HepG2 (cell line): ENCODE data around the gene RAB30. TPM values are rescaled to one million over a fixed set of nuclear protein-coding genes. Genes with fewer than 3 reads are reported as not detected.

ENCODE experiments used
- ATAC-seq: fragments of 200-7000 bp; cut with Tn5 transposase; 3 replicates; pipeline ENCODE4 v1.9.1; 2020; ENCODE audit warnings: mild to moderate bottlenecking, moderate library complexity
- BruUV-seq: library from RNA; stranded (reverse); fragments of 400-500 nt; replicated peaks from 2 replicates; lab custom pipeline; 2021; lab: Mats Ljungman, UMichigan
- CTCF ChIA-PET: fragments of 300-600 bp; formaldehyde crosslinking; extraction: SDS; loops from one replicate; lab custom pipeline; 2021; ENCODE audit warnings: low total read pairs, inconsistent platforms, low intra/inter-chr PET ratio; lab: Yijun Ruan, JAX
- POLR2A ChIA-PET: fragments of 350-600 bp; sonication (Branson Sonifier 250); formaldehyde crosslinking; loops from one replicate; lab custom pipeline; 2020; ENCODE audit warnings: antibody characterized with exemption, inconsistent platforms; lab: Yijun Ruan, JAX
- DNase-seq: peaks from one replicate; pipeline ENCODE4 v3.0.0-alpha.2; 2015; ENCODE audit warnings: low spot score
- FAIRE-seq: peaks from 3 replicates; lab custom pipeline; 2011; peaks lifted over from hg19 to GRCh38; lab: Jason Lieb, UNC
- H2AFZ ChIP-seq: one replicate; pipeline ENCODE4 v1.6.1; 2011; ENCODE audit warnings: low read length, inconsistent platforms
- H3K27ac ChIP-seq: fragments of 300-600 bp; 3 replicates; pipeline ENCODE4 v1.8.0; 2011; ENCODE audit warnings: mixed run types, mild to moderate bottlenecking, mixed read lengths, low read length, inconsistent platforms; ENCODE audit not compliant: insufficient read depth; ENCODE audit errors: extremely low read length
- H3K27me3 ChIP-seq, 2 experiments: fragments of 200-600 bp in 1 of 2; 2 replicates in 1 of 2; 3 replicates in 1 of 2; pipeline versions ENCODE4 v1.6.0 to v1.8.0; 2011; ENCODE audit warnings: low read length in 2 of 2, mild to moderate bottlenecking in 2 of 2, moderate library complexity in 2 of 2, inconsistent platforms in 1 of 2; ENCODE audit not compliant: insufficient read depth in 2 of 2, control insufficient read depth in 1 of 2
- H3K36me3 ChIP-seq, 2 experiments: fragments of 200-600 bp in 1 of 2; replicated peaks in 1 of 2; 2 replicates in 1 of 2; 3 replicates in 1 of 2; pipeline versions ENCODE4 v1.5.1 to v1.8.0; 2011; ENCODE audit warnings: low read length in 2 of 2, inconsistent platforms in 1 of 2; ENCODE audit not compliant: insufficient read depth in 2 of 2, control insufficient read depth in 1 of 2
- H3K4me1 ChIP-seq: 2 replicates; pipeline ENCODE4 v1.5.1; 2012; ENCODE audit warnings: low read length, inconsistent platforms; ENCODE audit not compliant: insufficient read depth
- H3K4me2 ChIP-seq: 2 replicates; pipeline ENCODE4 v1.6.0; 2011; ENCODE audit warnings: low read depth, low read length, inconsistent platforms
- H3K4me3 ChIP-seq, 3 experiments: fragments of 200-600 bp in 1 of 3; sonication (generic), shearing (Covaris generic) in 1 of 3; replicated peaks in 1 of 3; 2 replicates each; pipeline ENCODE4 v1.5.1; 2011 to 2016; ENCODE audit warnings: low read length in 3 of 3, inconsistent platforms in 2 of 3, low read depth in 2 of 3, mild to moderate bottlenecking in 2 of 3, control low read depth in 1 of 3, mixed read lengths in 1 of 3; ENCODE audit not compliant: insufficient read depth in 1 of 3
- H3K79me2 ChIP-seq: one replicate; pipeline ENCODE4 v1.6.1; 2011; ENCODE audit warnings: low read length, inconsistent platforms; ENCODE audit not compliant: insufficient read depth
- H3K9ac ChIP-seq: 2 replicates; pipeline ENCODE4 v1.6.0; 2011; ENCODE audit warnings: mild to moderate bottlenecking, low read depth, low read length, inconsistent platforms; ENCODE audit not compliant: insufficient read depth
- H3K9me3 ChIP-seq: 2 replicates; pipeline ENCODE4 v1.5.1; 2012; ENCODE audit warnings: mild to moderate bottlenecking, low read length
- H4K20me1 ChIP-seq: 2 replicates; pipeline ENCODE4 v1.6.0; 2011; ENCODE audit warnings: inconsistent platforms, mild to moderate bottlenecking, low read length, moderate library complexity; ENCODE audit not compliant: insufficient read depth
- EP300 ChIP-seq, 3 experiments: sonication (generic) in 1 of 3; formaldehyde crosslinking in 1 of 3; IDR thresholded peaks; 2 replicates each; pipeline versions ENCODE4 v1.5.1 to v1.6.1; 2011 to 2020; ENCODE audit warnings: low read depth in 2 of 3, low read length in 2 of 3, borderline replicate concordance in 1 of 3, improper control_type of control experiment in 1 of 3, mild to moderate bottlenecking in 1 of 3, missing genetic modification reagents in 1 of 3, moderate library complexity in 1 of 3
- GMEB1 ChIP-seq: sonication (generic); formaldehyde crosslinking; IDR thresholded peaks from 2 replicates; pipeline ENCODE4 v1.5.1; 2020; ENCODE audit warnings: missing genetic modification reagents, mild to moderate bottlenecking, borderline replicate concordance
- HOXA9 ChIP-seq: sonication (generic); formaldehyde crosslinking; IDR thresholded peaks from 2 replicates; pipeline ENCODE4 v1.8.1; 2022; ENCODE audit warnings: missing genetic modification reagents, mild to moderate bottlenecking, moderate library complexity, borderline replicate concordance
- PPARG ChIP-seq: conservative IDR thresholded peaks from 2 replicates; pipeline ENCODE4 v1.6.1; 2016; ENCODE audit warnings: missing biosample characterization, missing genetic modification reagents
- SSRP1 ChIP-seq: IDR thresholded peaks from 2 replicates; pipeline ENCODE4 v1.6.1; 2016; ENCODE audit warnings: control low read depth
- ZBTB40 ChIP-seq, 2 experiments: fragments of 450-650 bp in 1 of 2; sonication (generic) in 1 of 2; formaldehyde crosslinking in 1 of 2; IDR thresholded peaks; 2 replicates each; pipeline versions ENCODE4 v1.6.1 to v1.8.0; 2016 to 2022; ENCODE audit warnings: antibody characterized with exemption in 1 of 2, mild to moderate bottlenecking in 1 of 2, missing genetic modification reagents in 1 of 2
- ZNF18 ChIP-seq: sonication (generic); formaldehyde crosslinking; IDR thresholded peaks from 2 replicates; pipeline ENCODE4 v1.8.0; 2022; ENCODE audit warnings: mild to moderate bottlenecking, missing genetic modification reagents; ENCODE audit not compliant: insufficient replicate concordance
- ZNF605 ChIP-seq: sonication (generic); formaldehyde crosslinking; IDR thresholded peaks from 2 replicates; pipeline ENCODE4 v1.8.0; 2022; ENCODE audit warnings: mild to moderate bottlenecking, missing genetic modification reagents
- ZNF788 ChIP-seq: sonication (generic); formaldehyde crosslinking; IDR thresholded peaks from 2 replicates; pipeline ENCODE4 v1.5.0; 2020; ENCODE audit warnings: mild to moderate bottlenecking, missing genetic modification reagents, borderline replicate concordance
- ZSCAN29 ChIP-seq: sonication (generic); formaldehyde crosslinking; conservative IDR thresholded peaks from 2 replicates; pipeline ENCODE4 v1.4.0; 2020; ENCODE audit warnings: mild to moderate bottlenecking, missing genetic modification reagents
- WGBS: methylation state at CpG from one replicate; pipeline ENCODE4 v1.1.6; 2017; ENCODE audit warnings: low lambda C conversion rate; 5-methylcytosine and 5-hydroxymethylcytosine counted together
- in situ Hi-C: cut with HindIII; loops from 2 replicates; pipeline ENCODE4 v1.10.0; 2017; ENCODE audit warnings: low pct_unique_long_range_greater_than_20kb; ENCODE audit not compliant: extremely low pct_ligation_motif_present
- intact Hi-C: fragments of 100-400 bp; cut with micrococcal nuclease; formaldehyde crosslinking; loops from one replicate; pipeline ENCODE4 v1.10.0; 2022; ENCODE audit not compliant: unreplicated experiment
- polyA plus RNA-seq, 8 experiments: library from polyadenylated mRNA; depleted of rRNA in 3 of 8; stranded (reverse) in 7 of 8; unstranded in 1 of 8; fragments of >200 nt; fragmentation: Illumina TruSeq in 4 of 8; extraction: Trizol in 4 of 8; gene quantifications; 2 replicates each; pipeline versions ENCODE4 v1.2.1 to v1.2.3, GENCODE V29; 2011 to 2016; ENCODE audit warnings: low read depth in 4 of 8, missing spikeins in 1 of 8, mixed read lengths in 1 of 8; ENCODE audit not compliant: insufficient read depth in 1 of 8
- total RNA-seq, 5 experiments: library from RNA; depleted of rRNA; stranded (reverse); fragments of >200 nt; fragmentation: Illumina TruSeq; extraction: Trizol; gene quantifications; 2 replicates each; pipeline ENCODE4 v1.2.3, GENCODE V29; 2016; ENCODE audit warnings: low read depth in 1 of 5

The RAB30 gene
- total and polyA plus RNA-seq, 2 of the 13 experiments (the other 11 are each of a cell fraction or from before 2014, with no cell fraction given), result 3.7 to 5.0 TPM

- H3K27ac ChIP-seq, result no peak overlapping the region
- intact Hi-C loops, result no loop called here
- ChIA-PET POLR2A (interaction anchor here (1.4 kb wide), 1 partner anchor 25 kb away, joined by 3 read pairs; the partner anchor contains the start of gene RAB30), CTCF (no interaction called here)
- no peaks in the 10 kb centered on the region for H3K36me3 ChIP-seq
- H3K4me1 ChIP-seq, result peaks cover 30% of the 10 kb centered on the region
- ATAC-seq (no peak), FAIRE-seq (no peak), DNase-seq (no peak)
- H3K9ac ChIP-seq, result no peak overlapping the region
- no peak overlapping the region for H3K4me3 ChIP-seq
- no peak overlapping the region for H3K4me2 ChIP-seq
- no peak overlapping the region for H2AFZ ChIP-seq
- BruUV-seq, result no TSS peak
- H3K79me2 ChIP-seq, result peaks cover 7% of the 10 kb centered on the region
- no peaks in the 10 kb centered on the region for H3K27me3 ChIP-seq
- in situ Hi-C loops, result no loop called here
- H3K9me3 ChIP-seq, result no peaks in the 10 kb centered on the region
- no peaks in the 10 kb centered on the region for H4K20me1 ChIP-seq
- 90% methylated on average over 4 of the region's 4 CpGs for whole genome bisulfite sequencing
- TF ChIP-seq ZNF605 (CRISPR knock-in tag) (no peak), HOXA9 (CRISPR knock-in tag) (no peak), ZNF788 (CRISPR knock-in tag) (no peak), PPARG (no peak), EP300 (IDR thresholded peaks at IDR 0.05; ENCODE audit: low read depth in 2 of 2, low read length in 2 of 2) (no peak), EP300 (CRISPR knock-in tag; IDR thresholded peaks at IDR 0.05; ENCODE audit: borderline replicate concordance) (no peak), ZNF18 (CRISPR knock-in tag) (no peak), SSRP1 (CRISPR knock-in tag) (no peak), GMEB1 (CRISPR knock-in tag) (no peak), ZBTB40 (IDR thresholded peaks at IDR 0.05) (no peak), ZBTB40 (CRISPR knock-in tag; IDR thresholded peaks at IDR 0.05) (no peak), ZSCAN29 (CRISPR knock-in tag) (no peak)
These were observed 25.0 kb downstream of the RAB30 start for GRCh38 chr11:83046621-83047172.
